Measurements from ENCODE around the gene PLAGL1.
"Not testable (repeated sequence)": the region's sequence is repeated elsewhere in the genome, so short reads cannot be mapped to it uniquely, and the experiment has no call there.

PLAGL1 gene

GRCh38 chr6:144008120-144008811 is at the start of gene PLAGL1:
Gene PLAGL1 (minus strand): TSS chr6:144008259. CDS start chr6:143948136, 60,123 bp downstream.
- DNase-seq (ENCODE audit: low spot score): no peak

- DNase-seq (ENCODE audit: low spot score): peak; percentile 3
These were observed 47.3 kb upstream of the PLAGL1 start for GRCh38 chr6:144055121-144055931.

GRCh38 chr6:144053601-144054000 is 45.5 kb upstream of the PLAGL1 start:
- DNase-seq (ENCODE audit: low spot score): no peak

GRCh38 chr6:144052488-144052887 is 44.4 kb upstream of the PLAGL1 start:
- DNase-seq (ENCODE audit: low spot score): no peak

GRCh38 chr6:144049386-144049785 is 41.3 kb upstream of the PLAGL1 start:
- no peak for DNase-seq (ENCODE audit: low spot score)

- no peak for DNase-seq (ENCODE audit: low spot score)
These were observed 39.6 kb upstream of the PLAGL1 start for GRCh38 chr6:144047688-144048087.

- not testable (repeated sequence) for DNase-seq (ENCODE audit: low spot score)
These were observed 38.6 kb upstream of the PLAGL1 start for GRCh38 chr6:144046672-144047071.

GRCh38 chr6:144044989-144045388 is 36.9 kb upstream of the PLAGL1 start:
- not testable (repeated sequence) for DNase-seq (ENCODE audit: low spot score)

GRCh38 chr6:144036835-144037195 is 28.8 kb upstream of the PLAGL1 start:
- DNase-seq (ENCODE audit: low spot score): no peak

- peak; percentile 29 for DNase-seq (ENCODE audit: low spot score)
These were observed 28.2 kb upstream of the PLAGL1 start for GRCh38 chr6:144036064-144036834.

GRCh38 chr6:144035416-144035815 is 27.4 kb upstream of the PLAGL1 start:
- no peak for DNase-seq (ENCODE audit: low spot score)

- DNase-seq (ENCODE audit: low spot score): no peak
These were observed 26.0 kb upstream of the PLAGL1 start for GRCh38 chr6:144033816-144034735.

- DNase-seq (ENCODE audit: low spot score): no peak
These were observed 21.4 kb upstream of the PLAGL1 start for GRCh38 chr6:144029452-144029851.

GRCh38 chr6:144027932-144028587 is 20.0 kb upstream of the PLAGL1 start:
- DNase-seq (ENCODE audit: low spot score): no peak

GRCh38 chr6:144023216-144023615 is 15.2 kb upstream of the PLAGL1 start:
- no peak for DNase-seq (ENCODE audit: low spot score)

- no peak for DNase-seq (ENCODE audit: low spot score)
These were observed 11.9 kb upstream of the PLAGL1 start for GRCh38 chr6:144019929-144020328.

GRCh38 chr6:144017166-144018094 is 9.4 kb upstream of the PLAGL1 start:
- DNase-seq (ENCODE audit: low spot score): peak; percentile 15

GRCh38 chr6:144013486-144013909 is 5.4 kb upstream of the PLAGL1 start:
- DNase-seq (ENCODE audit: low spot score): peak; percentile 52

- no peak for DNase-seq (ENCODE audit: low spot score)
These were observed 4.5 kb upstream of the PLAGL1 start for GRCh38 chr6:144012534-144012933.

- not testable (repeated sequence) for DNase-seq (ENCODE audit: low spot score)
These were observed 1.6 kb upstream of the PLAGL1 start for GRCh38 chr6:144009628-144010027.
